PC-9 (cell line): Measurements from ENCODE around the gene PLEKHA7.

Experiments used
- CTCF ChIP-seq: fragments of 200-600 bp; sonication (generic); conservative IDR thresholded peaks from 2 replicates; pipeline ENCODE4 v1.6.1; 2017; ENCODE audit warnings: mixed run types, antibody characterized with exemption, mild to moderate bottlenecking, moderate library complexity
- EZH2 ChIP-seq: fragments of 200-600 bp; sonication (generic); IDR thresholded peaks from 2 replicates; pipeline ENCODE4 v1.8.0; 2017; ENCODE audit warnings: antibody characterized with exemption, low read depth

- TF ChIP-seq CTCF (no peak), EZH2 (no peak)
These were observed 238.5 kb downstream of the PLEKHA7 start for GRCh38 chr11:16775614-16776283.
